HCT116 (cell line): Measurements from ENCODE around the gene PTPMT1. TPM values are rescaled to one million over a fixed set of nuclear protein-coding genes. Genes with fewer than 3 reads are reported as not detected.

Experiments used
- ATF3 ChIP-seq: IDR thresholded peaks from 2 replicates; pipeline ENCODE4 v1.6.1; 2012
- POLR2A ChIP-seq: IDR thresholded peaks from 2 replicates; pipeline ENCODE4 v1.7.0; 2011; ENCODE audit warnings: borderline replicate concordance; ENCODE audit not compliant: insufficient read depth, insufficient read length; ENCODE audit errors: extremely low read depth
- total RNA-seq: library from RNA; stranded (reverse); gene quantifications from one replicate; pipeline ENCODE4 v1.2.1, GENCODE V29; 2021; ENCODE audit not compliant: unreplicated experiment

The PTPMT1 gene
- total RNA-seq, 1 experiment from 2014 or later: 71.6 TPM

- TF ChIP-seq ATF3 (no peak), POLR2A (no peak)
Measured at GRCh38 chr11:47620836-47621378, 55.5 kb downstream of the PTPMT1 start (continued).

Other genes starting within 250 kb of the PTPMT1 start
- gene MYBPC3, start 212.9 kb upstream of the PTPMT1 start, total RNA-seq: 0.25 TPM
- gene SPI1, start 187.1 kb upstream of the PTPMT1 start, total RNA-seq: 0.32 TPM
- gene SLC39A13, start 157.0 kb upstream of the PTPMT1 start, total RNA-seq: 23.9 TPM
- 155 TPM for gene PSMC3, start 139.2 kb upstream of the PTPMT1 start, total RNA-seq
- 0.57 TPM for gene RAPSN, start 116.5 kb upstream of the PTPMT1 start, total RNA-seq
- gene CELF1, start 12.5 kb upstream of the PTPMT1 start, total RNA-seq: 133 TPM
- 13.2 TPM for gene KBTBD4, start 13.4 kb downstream of the PTPMT1 start, total RNA-seq
- 134 TPM for gene NDUFS3, start 13.5 kb downstream of the PTPMT1 start, total RNA-seq
- not detected for gene FAM180B, start 21.1 kb downstream of the PTPMT1 start, total RNA-seq
- gene C1QTNF4, start 28.8 kb downstream of the PTPMT1 start, total RNA-seq: 0.34 TPM
- gene MTCH2, start 77.0 kb downstream of the PTPMT1 start, total RNA-seq: 138 TPM
- not detected for gene AGBL2, start 149.8 kb downstream of the PTPMT1 start, total RNA-seq
- gene FNBP4, start 201.7 kb downstream of the PTPMT1 start, total RNA-seq: 88.2 TPM